ENCODE results near the gene RAB34.

The RAB34 gene

DNA sequence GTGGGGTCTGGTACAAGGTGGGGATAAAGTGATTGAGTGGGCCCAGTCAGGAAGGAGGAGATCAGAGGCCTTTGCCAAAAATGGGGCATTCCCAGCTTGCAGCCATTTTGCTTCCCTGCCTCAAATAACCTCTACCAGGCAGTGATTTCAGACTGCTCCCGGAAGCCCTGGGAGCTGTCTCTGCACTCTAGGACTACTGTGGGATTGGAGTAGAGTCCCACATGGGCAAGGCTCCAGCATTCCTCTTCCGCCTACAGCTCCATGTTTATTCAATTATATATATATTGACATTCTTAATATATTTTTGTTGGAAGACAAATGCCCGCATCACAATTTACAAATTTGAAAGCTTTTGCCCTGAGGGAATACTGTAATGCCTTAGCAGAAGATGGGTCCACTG, 42.2 kb downstream of the RAB34 start:
- no peak for DNase-seq

DNA sequence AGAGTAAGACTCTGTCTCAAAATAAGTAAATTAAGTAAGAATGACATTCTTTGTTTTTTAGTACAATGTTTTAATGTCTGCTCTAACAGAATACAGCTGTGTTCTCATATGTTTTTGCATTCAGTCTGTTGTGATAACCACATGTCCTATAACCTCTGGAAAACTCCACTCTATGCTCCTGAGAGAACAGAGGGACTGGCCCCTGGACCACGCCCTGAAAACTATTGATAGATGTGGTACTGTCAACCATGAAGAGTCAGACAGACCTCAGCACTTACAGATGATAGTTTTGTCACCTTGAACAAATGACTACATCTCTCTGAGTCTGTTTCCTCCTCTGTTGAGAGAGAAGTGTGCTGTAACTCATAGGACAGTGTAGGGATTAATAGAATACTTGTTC, 47.8 kb downstream of the RAB34 start:
- DNase-seq = no peak

DNA sequence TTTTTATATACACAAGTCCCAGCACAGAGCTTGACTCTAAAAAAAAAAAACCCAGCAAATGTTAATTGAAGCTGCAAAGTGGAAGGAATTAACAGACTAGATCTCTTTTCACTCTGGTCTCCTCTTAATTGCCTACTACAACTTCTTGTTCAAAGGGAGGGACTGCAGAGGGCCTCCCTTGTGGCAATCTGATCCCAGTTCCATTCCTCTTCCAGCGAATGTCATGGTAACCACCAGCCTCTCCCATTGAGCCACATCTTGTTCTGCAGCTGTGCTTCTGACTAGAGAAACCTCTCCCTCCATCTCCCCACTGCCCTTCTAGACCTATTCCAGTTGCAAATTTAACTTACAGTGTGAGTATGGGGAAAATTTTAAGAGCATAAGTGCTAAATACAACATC, 49.8 kb downstream of the RAB34 start:
- no peak for DNase-seq

DNA sequence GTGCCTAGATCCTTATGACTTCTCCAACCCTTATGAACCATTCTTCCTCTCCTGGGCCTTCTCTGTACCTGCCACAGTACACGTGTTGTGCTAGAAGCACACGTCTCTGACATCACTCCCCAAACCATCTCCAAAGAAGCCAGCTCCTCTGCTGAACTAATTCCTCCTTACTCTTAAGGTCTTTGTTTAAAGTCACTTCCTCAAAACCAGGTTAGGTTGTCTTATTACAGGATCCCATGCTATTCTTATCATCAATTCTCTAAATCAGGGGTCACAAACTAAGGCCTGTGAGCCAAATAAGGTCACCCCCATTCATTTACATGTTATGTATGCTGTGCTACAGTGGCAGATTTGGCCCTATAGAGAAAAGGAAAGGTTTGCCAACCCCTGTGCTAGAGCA, 51.7 kb downstream of the RAB34 start:
- DNase-seq = no peak

Measured in inflammatory macrophage treated with lipopolysaccharide for 1 hour (primary cell).